IMR-90 (cell line): ENCODE results near the gene MAGI3. TPM values are rescaled to one million over a fixed set of nuclear protein-coding genes. Genes with fewer than 3 reads are reported as not detected.
"Not testable (repeated sequence)": the region's sequence is repeated elsewhere in the genome, so short reads cannot be mapped to it uniquely, and the experiment has no call there.

ENCODE experiments used
- ATAC-seq: fragments of 200-7000 bp; cut with Tn5 transposase; 2 replicates; pipeline ENCODE4 v1.9.1; 2020; ENCODE audit warnings: low read depth, mild to moderate bottlenecking, moderate library complexity
- BruUV-seq: library from RNA; stranded (reverse); fragments of 400-500 nt; replicated peaks from 2 replicates; lab custom pipeline; 2021; lab: Mats Ljungman, UMichigan
- CTCF ChIA-PET: fragments of 300-600 bp; formaldehyde crosslinking; extraction: SDS; loops from one replicate; lab custom pipeline; 2021; ENCODE audit warnings: antibody characterized with exemption; lab: Yijun Ruan, JAX
- POLR2A ChIA-PET: fragments of 300-600 bp; sonication (Branson Sonifier 250); formaldehyde crosslinking; loops from one replicate; lab custom pipeline; 2022; ENCODE audit warnings: antibody characterized with exemption; ENCODE audit not compliant: unreplicated experiment; lab: Charles Lee
- DNase-seq: peaks from one replicate; pipeline ENCODE4 v3.0.0; 2013
- H2AFZ ChIP-seq: replicated peaks from 2 replicates; pipeline ENCODE3; 2013; ENCODE audit warnings: low read length, mild to moderate bottlenecking; ENCODE audit not compliant: poor library complexity
- H2AK5ac ChIP-seq: 2 replicates; pipeline ENCODE4 v1.6.1; 2013; ENCODE audit warnings: low read depth, low read length, inconsistent platforms
- H2AK9ac ChIP-seq: replicated peaks from 2 replicates; pipeline ENCODE3; 2013; ENCODE audit warnings: mild to moderate bottlenecking, low read depth, low read length, moderate library complexity; ENCODE audit not compliant: poor library complexity
- H2BK120ac ChIP-seq: 2 replicates; pipeline ENCODE4 v1.6.1; 2013; ENCODE audit warnings: low read depth, low read length, inconsistent platforms
- H2BK15ac ChIP-seq: 3 replicates; pipeline ENCODE4 v1.6.1; 2013; ENCODE audit warnings: low read depth, low read length, inconsistent platforms
- H2BK20ac ChIP-seq: 2 replicates; pipeline ENCODE4 v1.6.1; 2013; ENCODE audit warnings: low read depth, mild to moderate bottlenecking, inconsistent platforms, low read length, moderate library complexity
- H2BK5ac ChIP-seq: 2 replicates; pipeline ENCODE4 v1.6.1; 2013; ENCODE audit warnings: mild to moderate bottlenecking, low read depth, low read length, inconsistent platforms; ENCODE audit not compliant: poor library complexity, severe bottlenecking
- H3K14ac ChIP-seq: replicated peaks from 2 replicates; pipeline ENCODE4 v1.6.1; 2013; ENCODE audit warnings: low read depth, low read length, inconsistent platforms
- H3K18ac ChIP-seq: 2 replicates; pipeline ENCODE4 v1.6.1; 2013; ENCODE audit warnings: low read depth, low read length, control low read depth
- H3K23ac ChIP-seq: 2 replicates; pipeline ENCODE4 v1.6.1; 2013; ENCODE audit warnings: low read depth, low read length, inconsistent platforms
- H3K27ac ChIP-seq: 2 replicates; pipeline ENCODE4 v1.5.1; 2013; ENCODE audit warnings: mild to moderate bottlenecking, control low read depth, low read length; ENCODE audit not compliant: insufficient read depth
- H3K27me3 ChIP-seq: 2 replicates; pipeline ENCODE4 v1.6.1; 2013; ENCODE audit warnings: low read length; ENCODE audit not compliant: control insufficient read depth, insufficient read depth
- H3K36me3 ChIP-seq: 2 replicates; pipeline ENCODE4 v1.6.1; 2013; ENCODE audit warnings: low read length, mixed read lengths; ENCODE audit not compliant: control insufficient read depth, insufficient read depth
- H3K4ac ChIP-seq: 2 replicates; pipeline ENCODE4 v1.6.1; 2013; ENCODE audit warnings: low read depth, low read length, inconsistent platforms
- H3K4me1 ChIP-seq: 2 replicates; pipeline ENCODE4 v1.6.1; 2013; ENCODE audit warnings: low read length, mixed read lengths; ENCODE audit not compliant: control insufficient read depth, insufficient read depth
- H3K4me2 ChIP-seq: 2 replicates; pipeline ENCODE4 v1.6.1; 2013; ENCODE audit warnings: low read depth, mild to moderate bottlenecking, control low read depth, low read length, moderate library complexity
- H3K4me3 ChIP-seq: 2 replicates; pipeline ENCODE4 v1.5.1; 2013; ENCODE audit warnings: low read depth, mild to moderate bottlenecking, control low read depth, low read length, moderate library complexity; ENCODE audit not compliant: insufficient read depth
- H3K56ac ChIP-seq: 2 replicates; pipeline ENCODE4 v1.6.1; 2013; ENCODE audit warnings: low read length, inconsistent platforms; ENCODE audit not compliant: insufficient read depth; ENCODE audit errors: extremely low read depth
- H3K79me1 ChIP-seq, 2 experiments: 2 replicates each; pipeline ENCODE4 v1.6.1; 2013; ENCODE audit warnings: low read length in 2 of 2, inconsistent platforms in 1 of 2, low read depth in 1 of 2
- H3K9ac ChIP-seq: 2 replicates; pipeline ENCODE4 v1.6.1; 2013; ENCODE audit warnings: low read depth, low read length, control low read depth
- H3K9me1 ChIP-seq: 2 replicates; pipeline ENCODE4 v1.6.1; 2013; ENCODE audit warnings: low read length, inconsistent platforms; ENCODE audit not compliant: insufficient read depth
- H3K9me3 ChIP-seq: 2 replicates; pipeline ENCODE4 v1.6.1; 2013; ENCODE audit warnings: low read length; ENCODE audit not compliant: control insufficient read depth, insufficient read depth
- H4K20me1 ChIP-seq: 2 replicates; pipeline ENCODE4 v1.6.1; 2013; ENCODE audit warnings: low read length, inconsistent platforms; ENCODE audit not compliant: insufficient read depth
- H4K5ac ChIP-seq: 2 replicates; pipeline ENCODE4 v1.6.1; 2013; ENCODE audit warnings: mild to moderate bottlenecking, low read depth, low read length, control low read depth
- H4K8ac ChIP-seq, 2 experiments: 2 replicates each; pipeline ENCODE4 v1.6.1; 2013; ENCODE audit warnings: low read depth in 2 of 2, low read length in 2 of 2, control low read depth in 1 of 2, inconsistent platforms in 1 of 2
- H4K91ac ChIP-seq: 2 replicates; pipeline ENCODE4 v1.6.1; 2013; ENCODE audit warnings: low read depth, low read length, inconsistent platforms; ENCODE audit not compliant: insufficient read depth
- WGBS, 2 experiments: methylation state at CpG; one replicate each; pipeline versions ENCODE4 v1.1.5 to v1.1.7; 2013; ENCODE audit warnings: missing lambda C conversion rate in 2 of 2; ENCODE audit not compliant: insufficient read length in 1 of 2; ENCODE audit errors: extremely low coverage in 2 of 2; 5-methylcytosine and 5-hydroxymethylcytosine counted together
- dilution Hi-C: fragments of 300-500 bp; cut with HindIII; formaldehyde crosslinking; loops from one replicate; pipeline ENCODE4 v1.14.3; 2018; ENCODE audit warnings: low sequenced_read_pairs; ENCODE audit not compliant: unreplicated experiment
- in situ Hi-C: fragments of 300-500 bp; cut with MboI; formaldehyde crosslinking; loops from 3 replicates; pipeline ENCODE4 v1.14.3; 2019; ENCODE audit warnings: low sequenced_read_pairs, inconsistent platforms, mixed read lengths
- intact Hi-C: fragments of 100-400 bp; cut with micrococcal nuclease; formaldehyde crosslinking; loops from 2 replicates; pipeline ENCODE4 v1.10.0; 2022
- polyA plus RNA-seq, 3 experiments: library from polyadenylated mRNA; depleted of rRNA; stranded (reverse); fragments of >200 nt; gene quantifications; 2 replicates each; pipeline ENCODE4 v1.2.3, GENCODE V29; 2012; ENCODE audit warnings: low replicate concordance in 1 of 3
- total RNA-seq: library from RNA; depleted of rRNA; stranded (reverse); fragments of >200 nt; gene quantifications from 2 replicates; pipeline ENCODE4 v1.2.3, GENCODE V29; 2012

Gene MAGI3
- total and polyA plus RNA-seq, 2 of the 4 experiments (the other 2 are of a cell fraction), result 2.5 to 8.8 TPM

GRCh38 chr1:113718621-113719020 lies 328.3 kb downstream of the MAGI3 start:
- H3K27me3 ChIP-seq, intact Hi-C loops, CTCF ChIA-PET, H3K9me1 ChIP-seq, ATAC-seq, H3K9me3 ChIP-seq, BruUV-seq, dilution Hi-C loops, H3K14ac ChIP-seq, H2AK5ac ChIP-seq, H2AFZ ChIP-seq, H4K8ac ChIP-seq, H2BK120ac ChIP-seq, H4K5ac ChIP-seq, H3K9ac ChIP-seq, DNase-seq, H2BK5ac ChIP-seq, H3K27ac ChIP-seq, H2AK9ac ChIP-seq, H2BK20ac ChIP-seq, H3K4me1 ChIP-seq, H3K18ac ChIP-seq, in situ Hi-C loops, H3K4ac ChIP-seq, H3K4me3 ChIP-seq, H4K20me1 ChIP-seq, H3K4me2 ChIP-seq, H2BK15ac ChIP-seq, H3K56ac ChIP-seq, H4K91ac ChIP-seq, H3K23ac ChIP-seq: not testable (repeated sequence)
- peaks cover 15% of the 10 kb centered on the region for H3K36me3 ChIP-seq
- POLR2A ChIA-PET, result interaction anchor here (0.7 kb wide), 1 partner anchor 118 kb away, joined by 4 read pairs; no protein-coding TSS in a partner anchor
- no CpG with 5 or more reads among the region's 5 CpGs for WGBS, 2 experiments
- H3K79me1 ChIP-seq, result peaks cover 0 to 13% of the 10 kb centered on the region in 2 experiments; a peak in 3 of 4 replicates
